NCI-H1694 treated with DMSO at 0.1 percent for 48 hours (cell line): ENCODE measurements around the gene KCNH2.

ENCODE experiments used
- DNase-seq: peaks from one replicate; lab custom pipeline; 2025; lab: John Stamatoyannopoulos, UW

The KCNH2 gene

GRCh38 chr7:150959739-150960734 is 18.1 kb downstream of the KCNH2 start:
- no peak for DNase-seq

GRCh38 chr7:150959081-150959480 is 19.0 kb downstream of the KCNH2 start:
- DNase-seq = no peak

- no peak for DNase-seq
Measured at GRCh38 chr7:150958597-150958996, 19.5 kb downstream of the KCNH2 start.

- no peak for DNase-seq
Measured at GRCh38 chr7:150958062-150958552, 20.0 kb downstream of the KCNH2 start.

DNA sequence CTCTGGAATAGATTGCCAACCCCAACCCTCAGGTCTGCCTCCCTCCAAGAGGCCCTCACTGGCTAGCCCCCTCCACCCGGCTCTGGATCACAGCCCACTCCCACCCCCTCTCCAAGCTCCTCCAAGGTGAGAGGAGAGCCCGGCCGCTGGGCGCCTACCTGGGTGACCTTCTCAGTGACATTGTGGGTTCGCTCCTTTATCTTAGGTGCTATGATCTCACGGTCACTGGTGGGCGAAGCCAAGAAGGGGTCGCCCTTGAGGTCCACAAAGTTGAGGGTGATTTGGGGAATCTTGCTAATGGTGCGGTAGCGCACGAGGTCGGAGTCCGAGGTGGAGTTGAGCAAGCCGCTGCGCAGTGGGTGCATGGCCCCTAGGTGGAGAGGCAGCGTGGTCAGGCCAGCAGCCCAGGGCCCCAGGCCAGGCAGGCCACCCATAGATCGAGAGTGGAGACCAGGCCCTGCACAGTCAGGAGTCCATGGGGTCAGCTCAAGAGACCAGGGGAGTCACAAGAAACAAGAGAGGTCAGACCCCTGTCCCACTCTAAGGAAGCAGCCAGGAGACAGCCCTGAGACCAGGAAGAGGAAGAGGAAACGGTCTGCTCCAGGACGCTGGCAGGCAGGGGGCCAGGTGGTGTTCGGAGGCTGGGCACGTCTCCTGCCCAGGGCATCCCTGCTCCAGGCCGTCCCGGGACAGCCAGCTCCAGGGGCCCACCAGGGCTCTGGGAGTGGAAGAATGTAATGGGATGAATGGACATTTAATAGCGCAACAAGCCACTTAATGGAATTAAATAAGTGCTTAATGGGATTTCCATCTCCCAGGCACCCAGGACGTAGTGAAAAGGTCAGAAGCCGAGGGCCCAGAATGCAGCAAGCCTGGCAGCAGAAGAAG is 20.7 kb downstream of the KCNH2 start:
- DNase-seq = no peak

DNA sequence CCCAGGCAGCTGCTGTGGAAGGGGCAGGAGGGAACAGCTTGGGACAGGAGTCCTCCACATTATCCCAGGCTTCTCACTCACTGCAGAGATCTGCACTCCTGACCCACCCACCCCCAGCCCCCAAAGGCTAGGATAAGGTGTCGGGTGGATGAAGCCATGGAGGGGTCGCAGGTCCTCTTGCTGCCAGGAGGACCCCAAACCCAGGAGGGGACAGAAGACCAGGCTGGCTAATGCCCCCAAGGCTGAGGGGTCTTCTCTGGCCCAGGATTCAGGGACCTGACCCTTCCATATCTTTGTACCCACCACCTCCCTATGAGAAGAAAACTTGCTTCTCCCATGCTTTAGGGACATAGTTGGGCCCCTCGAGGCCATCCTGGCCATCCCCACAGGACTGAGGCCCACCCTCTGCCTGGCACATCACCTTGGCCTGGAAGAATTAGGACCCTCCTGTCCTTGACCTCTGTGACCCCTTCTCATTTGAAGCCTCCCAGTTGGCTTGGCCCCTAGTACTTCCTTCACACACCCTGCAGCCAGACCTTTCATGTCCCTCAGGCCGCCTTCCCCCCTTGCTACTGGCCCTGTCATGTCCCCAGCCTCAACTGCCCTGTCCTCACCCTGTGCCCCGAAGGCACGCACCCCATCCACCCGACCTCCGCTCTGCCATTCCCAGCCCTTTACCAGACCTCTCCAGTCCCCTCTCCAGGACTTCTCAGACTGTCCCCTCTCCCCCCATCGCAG is 21.6 kb downstream of the KCNH2 start:
- no peak for DNase-seq

DNA sequence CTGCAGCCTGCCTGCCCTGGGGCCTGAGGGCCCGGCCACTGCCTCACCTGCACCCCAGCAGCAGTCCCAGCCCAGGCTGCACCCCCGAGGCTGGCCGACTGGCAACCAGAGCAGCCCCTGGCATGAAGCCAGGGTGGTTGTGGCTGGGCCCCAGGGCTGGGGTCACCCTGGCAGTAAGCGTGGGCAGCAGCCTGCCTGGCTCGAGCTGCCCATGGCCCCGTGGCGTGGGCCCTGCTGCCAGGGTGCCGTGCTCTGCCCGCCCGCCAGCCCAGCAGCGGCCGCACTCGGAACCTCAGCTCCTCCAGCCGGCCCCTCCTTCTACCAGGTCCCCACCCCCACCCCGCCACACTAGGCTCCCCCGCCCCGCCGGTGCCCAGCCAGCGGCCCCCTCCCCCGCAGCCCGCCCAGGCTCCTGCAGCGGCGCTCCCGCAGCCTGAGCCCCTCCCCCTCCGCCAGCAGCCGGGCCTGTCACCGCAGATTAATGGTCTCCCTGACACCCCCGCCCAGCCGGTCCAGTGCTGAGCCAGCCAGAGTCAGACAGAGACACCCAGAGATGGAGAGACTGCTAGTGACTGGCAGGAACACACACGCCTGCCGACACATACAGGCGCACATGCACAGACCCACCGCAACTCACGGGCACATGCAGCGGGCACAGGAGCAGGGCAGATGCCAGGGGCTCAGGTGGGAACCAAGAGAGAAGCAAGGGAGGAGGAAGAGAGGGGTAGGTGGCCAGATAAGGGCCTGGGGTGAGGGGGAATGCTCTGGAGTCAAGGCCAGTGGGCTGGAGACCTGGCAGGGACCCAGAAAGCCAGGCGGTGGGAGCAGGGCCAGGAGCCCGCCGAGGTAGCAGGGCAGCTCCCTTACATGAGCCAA is 22.4 kb downstream of the KCNH2 start:
- peak; percentile 88 for DNase-seq

DNA sequence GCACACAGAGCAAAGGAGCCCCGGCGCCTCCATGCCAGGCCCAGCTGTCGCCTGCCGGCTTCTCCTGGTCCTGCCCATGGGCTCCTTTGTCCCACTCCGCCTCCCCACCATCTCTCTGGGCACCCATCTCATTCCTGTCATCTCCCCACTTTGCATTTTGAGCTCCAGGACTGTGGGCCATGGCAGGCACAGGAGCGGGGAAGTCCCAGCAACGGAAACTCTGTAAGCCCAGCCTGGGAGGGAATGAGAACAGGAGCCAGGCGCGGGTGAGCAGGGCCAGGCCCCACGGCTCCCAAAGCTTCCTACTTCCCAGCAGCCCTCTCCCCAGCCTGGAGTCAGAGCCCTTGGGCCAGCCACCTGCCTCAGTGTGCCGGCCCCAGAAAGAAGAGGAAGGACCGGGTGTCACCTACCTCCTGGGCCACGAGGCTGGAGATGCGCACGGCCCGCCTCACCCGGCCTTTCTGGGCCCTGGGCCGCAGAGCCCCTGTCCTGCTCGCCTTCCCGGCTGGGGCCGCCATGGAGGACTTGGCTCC is 23.1 kb downstream of the KCNH2 start:
- DNase-seq = no peak

- no peak for DNase-seq
Measured at GRCh38 chr7:150954201-150954985, 23.7 kb downstream of the KCNH2 start.

DNA sequence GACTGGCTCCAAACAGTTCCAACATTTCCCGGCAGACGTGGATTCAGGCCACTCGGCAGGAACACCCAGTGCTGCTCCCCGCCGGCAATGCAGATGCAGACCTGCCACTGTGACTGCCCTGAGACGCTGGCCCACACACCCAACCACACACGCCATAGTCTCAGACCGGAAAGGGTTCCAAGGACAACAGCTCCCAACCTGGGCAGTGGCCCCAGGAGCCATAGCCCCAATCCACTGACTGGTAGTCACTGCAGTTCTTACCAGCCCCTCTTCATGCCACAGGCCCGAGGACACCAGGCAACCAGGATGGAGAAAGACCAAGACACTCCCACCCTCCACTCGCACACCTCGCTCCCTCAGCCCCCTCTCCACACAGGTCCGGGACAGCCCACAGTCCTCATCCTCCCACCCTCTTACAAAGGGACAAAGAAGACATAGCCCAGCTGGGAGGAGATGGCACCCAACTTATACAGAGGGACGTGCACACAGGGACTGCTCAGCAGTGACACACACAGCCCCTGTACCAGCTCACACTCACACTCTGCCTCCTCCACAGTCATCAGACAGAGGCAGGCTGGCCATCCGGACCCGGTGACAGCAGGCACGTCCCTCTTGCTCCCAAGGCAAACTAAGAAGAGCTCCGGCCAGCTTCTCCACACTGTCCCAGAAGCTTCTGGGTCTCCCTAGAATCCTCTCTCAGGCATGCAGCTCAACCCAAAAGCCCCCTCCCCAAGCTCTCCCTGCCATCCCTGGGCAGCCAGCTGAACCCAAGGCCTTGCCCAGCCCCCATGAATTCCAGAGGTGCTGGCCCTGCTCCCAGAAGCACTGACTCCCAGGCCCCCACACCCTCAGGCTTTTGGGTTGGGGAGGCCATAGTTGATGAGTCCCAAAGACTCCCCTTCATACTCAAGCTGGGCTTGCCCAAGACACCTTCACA is 24.8 kb downstream of the KCNH2 start:
- no peak for DNase-seq

DNA sequence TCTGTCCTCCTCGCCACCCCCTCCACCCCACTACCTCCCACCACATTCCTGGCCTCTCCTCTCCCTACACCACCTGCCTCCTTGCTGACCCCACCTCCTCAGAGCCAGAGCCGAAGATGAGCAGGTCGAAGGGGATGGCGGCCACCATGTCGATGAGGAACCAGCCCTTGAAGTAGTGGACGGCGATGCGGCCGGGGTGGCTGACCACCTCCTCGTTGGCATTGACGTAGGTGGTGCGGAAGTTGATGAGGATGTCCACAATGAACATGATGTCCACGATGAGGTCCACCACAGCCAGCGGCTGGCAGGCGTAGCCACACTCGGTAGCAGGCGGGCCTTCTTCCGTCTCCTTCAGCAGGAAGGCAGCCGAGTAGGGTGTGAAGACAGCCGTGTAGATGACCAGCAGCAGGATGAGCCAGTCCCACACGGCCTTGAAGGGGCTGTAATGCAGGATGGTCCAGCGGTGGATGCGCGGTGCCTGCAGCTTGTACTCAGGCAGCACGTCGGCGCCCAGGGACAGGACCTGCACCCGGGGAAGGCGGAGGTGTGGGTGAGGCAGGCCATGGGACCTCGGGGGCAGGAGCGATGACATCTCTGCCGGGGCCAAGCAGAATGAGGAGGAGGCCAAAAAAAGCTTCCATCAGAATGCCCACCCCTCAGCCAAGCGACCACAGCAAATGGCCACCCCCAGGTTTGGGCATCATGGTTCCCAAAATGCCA is 25.6 kb downstream of the KCNH2 start:
- DNase-seq = no peak

GRCh38 chr7:150951521-150951920 is 26.6 kb downstream of the KCNH2 start:
- no peak for DNase-seq

DNA sequence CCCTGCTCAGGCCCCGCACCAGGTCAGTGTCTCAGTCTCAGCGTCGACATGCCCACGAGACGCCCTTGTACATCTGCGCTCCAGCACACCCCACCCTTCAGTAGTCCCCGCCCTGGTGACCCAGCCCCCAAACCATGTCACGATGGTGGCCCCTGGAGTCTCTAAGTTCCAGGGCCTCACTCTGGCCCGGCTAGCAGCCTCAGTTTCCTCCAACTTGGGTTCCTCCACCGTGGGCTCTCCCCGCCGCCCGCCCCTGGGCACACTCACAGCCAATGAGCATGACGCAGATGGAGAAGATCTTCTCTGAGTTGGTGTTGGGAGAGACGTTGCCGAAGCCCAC is 27.0 kb downstream of the KCNH2 start:
- no peak for DNase-seq

DNA sequence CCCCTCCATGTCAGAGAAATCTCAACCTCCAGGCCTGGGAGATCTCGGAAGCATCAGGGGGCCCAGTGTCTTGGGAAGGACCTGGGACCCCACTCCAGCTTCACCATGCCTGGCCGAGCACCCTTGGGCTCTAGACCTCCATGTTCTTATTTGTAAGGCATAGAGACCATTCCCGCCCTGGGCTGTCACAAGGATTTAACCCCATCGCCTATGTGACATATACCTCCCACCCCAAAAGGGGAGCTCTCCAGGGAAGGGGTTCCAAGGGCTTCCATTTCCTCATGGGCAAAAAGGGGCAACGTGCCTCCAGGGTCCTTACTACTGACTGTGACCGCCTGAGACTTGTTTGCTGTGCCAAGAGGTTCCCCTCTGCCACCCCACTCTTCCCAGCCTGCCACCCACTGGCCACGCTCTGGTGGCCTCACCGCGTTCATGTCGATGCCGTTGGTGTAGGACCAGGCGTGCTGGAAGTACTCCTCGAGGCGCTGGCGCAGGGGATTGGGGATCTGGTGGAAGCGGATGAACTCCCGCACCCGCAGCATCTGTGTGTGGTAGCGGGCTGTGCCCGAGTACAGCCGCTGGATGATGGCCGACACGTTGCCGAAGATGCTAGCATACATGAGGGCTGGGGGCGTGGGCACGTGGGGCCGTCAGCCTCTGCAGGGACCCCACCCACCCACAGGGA is 27.5 kb downstream of the KCNH2 start:
- no peak for DNase-seq

DNA sequence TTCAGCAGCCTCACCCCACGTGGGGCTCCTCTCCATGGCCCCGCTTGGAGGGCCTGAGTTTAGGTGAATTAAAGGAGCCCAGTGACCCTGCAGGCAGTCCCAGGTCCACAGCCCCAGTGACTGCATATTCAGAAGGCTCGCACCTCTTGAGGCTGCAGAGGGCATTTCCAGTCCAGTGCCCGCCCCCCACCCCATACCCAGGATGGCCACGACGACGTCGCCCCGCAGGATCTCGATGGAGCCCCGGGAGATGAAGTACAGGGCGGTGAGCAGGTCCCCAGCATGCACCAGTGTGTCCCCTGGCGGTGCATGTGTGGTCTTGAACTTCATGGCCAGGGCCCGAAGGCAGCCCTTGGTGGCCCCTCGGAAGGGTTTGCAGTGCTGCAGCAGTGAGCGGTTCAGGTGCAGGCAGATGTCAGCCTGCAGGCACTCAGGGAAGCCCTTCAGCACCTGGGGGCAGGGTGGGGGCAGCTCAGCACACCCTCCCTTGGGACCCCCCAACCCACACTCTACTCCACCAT is 28.1 kb downstream of the KCNH2 start:
- DNase-seq = no peak

- no peak for DNase-seq
Measured at GRCh38 chr7:150949564-150949963, 28.6 kb downstream of the KCNH2 start.

DNA sequence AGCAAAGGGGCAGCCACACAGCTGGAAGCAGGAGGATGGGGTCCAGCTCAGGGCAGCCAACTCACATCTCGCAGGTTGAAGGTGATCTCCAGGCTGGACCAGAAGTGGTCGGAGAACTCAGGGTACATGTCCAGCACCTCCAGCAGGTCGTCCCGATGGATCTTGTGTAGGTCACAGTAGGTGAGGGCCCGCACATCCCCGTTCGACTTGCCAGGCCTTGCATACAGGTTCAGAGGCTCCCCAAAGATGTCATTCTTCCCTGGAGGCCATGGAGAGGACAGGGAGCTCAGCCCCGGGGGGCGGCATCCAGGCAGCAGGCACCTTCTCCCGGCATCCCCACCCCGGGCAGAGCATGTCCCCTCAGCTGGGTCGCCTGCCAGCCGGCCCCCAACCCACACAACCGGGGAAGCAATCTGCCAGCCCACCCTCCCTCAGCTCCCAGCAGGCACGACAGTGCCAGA is 29.3 kb downstream of the KCNH2 start:
- DNase-seq = no peak
